HCT116 (cell line): ENCODE data around the gene PDSS2. TPM values are rescaled to one million over a fixed set of nuclear protein-coding genes. Genes with fewer than 3 reads are reported as not detected.
"Not testable (repeated sequence)": the region's sequence is repeated elsewhere in the genome, so short reads cannot be mapped to it uniquely, and the experiment has no call there.

Source experiments
- ATAC-seq: fragments of 200-7000 bp; cut with Tn5 transposase; 2 replicates; pipeline ENCODE4 v1.9.1; 2020; ENCODE audit warnings: mild to moderate bottlenecking, moderate library complexity
- BruUV-seq: library from RNA; stranded (reverse); fragments of 400-500 nt; replicated peaks from 2 replicates; lab custom pipeline; 2021; lab: Mats Ljungman, UMichigan
- CTCF ChIA-PET: fragments of 300-600 bp; sonication (Branson Sonifier 250); formaldehyde crosslinking; loops from one replicate; lab custom pipeline; 2021; ENCODE audit warnings: antibody characterized with exemption; lab: Charles Lee
- POLR2A ChIA-PET: fragments of 300-600, 350-600 bp; sonication (Branson Sonifier 250); formaldehyde crosslinking; loops from one replicate; lab custom pipeline; 2021; ENCODE audit warnings: antibody characterized with exemption; lab: Charles Lee
- RAD21 ChIA-PET, 2 experiments: fragments of 300-600 bp; sonication (Branson Sonifier 250); formaldehyde crosslinking; loops; one replicate each; lab custom pipeline; 2023; ENCODE audit warnings: low total read pairs in 2 of 2; ENCODE audit not compliant: uncharacterized antibody in 2 of 2, unreplicated experiment in 2 of 2, low non-redundant PET in 1 of 2; lab: Charles Lee
- DNase-seq: peaks from one replicate; pipeline ENCODE4 v3.0.0-alpha.2; 2010; ENCODE audit warnings: low read depth, low spot score
- H2AFZ ChIP-seq: fragments of 200-600 bp; shearing (Covaris generic), sonication (generic); 2 replicates; pipeline ENCODE4 v1.6.1; 2017; ENCODE audit warnings: low read depth, mixed run types, mixed read lengths, antibody characterized with exemption, low read length; ENCODE audit not compliant: poor library complexity, severe bottlenecking
- H3K27ac ChIP-seq: 2 replicates; pipeline ENCODE4 v1.5.1; 2012; ENCODE audit warnings: low read depth, low read length
- H3K27me3 ChIP-seq: fragments of 200-600 bp; sonication (generic); 2 replicates; pipeline ENCODE4 v1.6.1; 2016; ENCODE audit warnings: mixed run types, low read length, mixed read lengths; ENCODE audit not compliant: insufficient read depth
- H3K36me3 ChIP-seq, 2 experiments: fragments of 200-500 bp in 1 of 2; fragments of 200-600 bp in 1 of 2; sonication (Bioruptor generic) in 1 of 2; sonication (generic) in 1 of 2; 2 replicates each; pipeline versions ENCODE4 v1.5.1 to v1.6.1; 2014 to 2016; ENCODE audit warnings: low read length in 2 of 2, inconsistent platforms in 1 of 2, mixed read lengths in 1 of 2, mixed run types in 1 of 2; ENCODE audit not compliant: insufficient read depth in 2 of 2, control insufficient read depth in 1 of 2
- H3K4me1 ChIP-seq, 2 experiments: fragments of 200-600 bp in 1 of 2; sonication (generic) in 1 of 2; 2 replicates each; pipeline versions ENCODE4 v1.5.1 to v1.6.1; 2012 to 2017; ENCODE audit warnings: low read length in 2 of 2, inconsistent platforms in 1 of 2, mild to moderate bottlenecking in 1 of 2, mixed read lengths in 1 of 2, mixed run types in 1 of 2, moderate library complexity in 1 of 2; ENCODE audit not compliant: insufficient read depth in 2 of 2, control insufficient read depth in 1 of 2
- H3K4me2 ChIP-seq: fragments of 200-600 bp; sonication (generic); 2 replicates; pipeline ENCODE4 v1.6.1; 2017; ENCODE audit warnings: mixed run types, low read length, mixed read lengths
- H3K4me3 ChIP-seq, 2 experiments: fragments of 200-600 bp in 1 of 2; sonication (generic) in 1 of 2; replicated peaks in 1 of 2; 2 replicates each; pipeline ENCODE4 v1.5.1; 2011 to 2016; ENCODE audit warnings: low read length in 2 of 2, control low read depth in 1 of 2, low read depth in 1 of 2, mild to moderate bottlenecking in 1 of 2, mixed read lengths in 1 of 2, mixed run types in 1 of 2
- H3K79me2 ChIP-seq: fragments of 200-600 bp; sonication (generic); 2 replicates; pipeline ENCODE4 v1.6.1; 2017; ENCODE audit warnings: mild to moderate bottlenecking, mixed run types, low read length, moderate library complexity, mixed read lengths; ENCODE audit not compliant: insufficient read depth
- H3K9ac ChIP-seq: fragments of 200-600 bp; sonication (generic); 2 replicates; pipeline ENCODE4 v1.6.1; 2016; ENCODE audit warnings: low read length, mixed read lengths
- H3K9me2 ChIP-seq: fragments of 200-600 bp; sonication (generic), shearing (Covaris generic); 2 replicates; pipeline ENCODE4 v1.6.1; 2017; ENCODE audit warnings: mixed run types, mild to moderate bottlenecking, moderate library complexity; ENCODE audit not compliant: insufficient read depth
- H3K9me3 ChIP-seq, 2 experiments: fragments of 200-500 bp in 1 of 2; fragments of 200-600 bp in 1 of 2; sonication (Bioruptor generic) in 1 of 2; sonication (generic) in 1 of 2; 2 replicates each; pipeline ENCODE4 v1.6.1; 2014 to 2017; ENCODE audit warnings: low read length in 2 of 2, mixed read lengths in 2 of 2, inconsistent platforms in 1 of 2, low read depth in 1 of 2, mild to moderate bottlenecking in 1 of 2, mixed run types in 1 of 2, moderate library complexity in 1 of 2; ENCODE audit not compliant: control insufficient read depth in 1 of 2, insufficient read depth in 1 of 2
- H4K20me1 ChIP-seq: fragments of 200-600 bp; sonication (generic), shearing (Covaris generic); 2 replicates; pipeline ENCODE4 v1.6.1; 2017; ENCODE audit warnings: mixed run types, mild to moderate bottlenecking, moderate library complexity; ENCODE audit not compliant: insufficient read depth
- POLR2AphosphoS5 ChIP-seq: IDR thresholded peaks from 2 replicates; pipeline ENCODE4 v1.6.1; 2011; ENCODE audit warnings: mild to moderate bottlenecking, low read depth, low read length, moderate library complexity
- RAD21 ChIP-seq: IDR thresholded peaks from 2 replicates; pipeline ENCODE4 v1.6.1; 2012; ENCODE audit warnings: low read depth, mild to moderate bottlenecking
- SP1 ChIP-seq: IDR thresholded peaks from 2 replicates; pipeline ENCODE4 v1.6.1; 2012; ENCODE audit warnings: low read depth
- SRF ChIP-seq: IDR thresholded peaks from 2 replicates; pipeline ENCODE4 v1.6.1; 2012; ENCODE audit warnings: low read depth
- intact Hi-C: fragments of 100-400 bp; cut with micrococcal nuclease; formaldehyde crosslinking; loops from 2 replicates; pipeline ENCODE4 v1.10.0; 2022
- total RNA-seq: library from RNA; stranded (reverse); gene quantifications from one replicate; pipeline ENCODE4 v1.2.1, GENCODE V29; 2021; ENCODE audit not compliant: unreplicated experiment
- TF ChIP-seq, protein P1 (sequence below): IDR thresholded peaks from 2 replicates; pipeline ENCODE4 v1.6.1; 2012; ENCODE audit warnings: low read depth
- TF ChIP-seq, protein P2 (sequence below): IDR thresholded peaks from 2 replicates; pipeline ENCODE4 v1.6.1; 2011; ENCODE audit warnings: mild to moderate bottlenecking, low read length, moderate library complexity; ENCODE audit not compliant: insufficient replicate concordance; ENCODE audit errors: extremely low read depth
- TF ChIP-seq, protein P3 (sequence below), 3 experiments: fragments of 200-600 bp in 1 of 3; sonication (generic) in 1 of 3; IDR thresholded peaks in 2 of 3; conservative IDR thresholded peaks in 1 of 3; 2 replicates each; pipeline ENCODE4 v1.5.1; 2012 to 2017; ENCODE audit warnings: low read depth in 2 of 3, low read length in 2 of 3, antibody characterized with exemption in 1 of 3, borderline replicate concordance in 1 of 3, control low read depth in 1 of 3, mild to moderate bottlenecking in 1 of 3, mixed read lengths in 1 of 3, mixed run types in 1 of 3, moderate library complexity in 1 of 3; ENCODE audit not compliant: insufficient read depth in 1 of 3

Gene PDSS2
- total RNA-seq, 1 experiment from 2014 or later = 12.2 TPM

DNA sequence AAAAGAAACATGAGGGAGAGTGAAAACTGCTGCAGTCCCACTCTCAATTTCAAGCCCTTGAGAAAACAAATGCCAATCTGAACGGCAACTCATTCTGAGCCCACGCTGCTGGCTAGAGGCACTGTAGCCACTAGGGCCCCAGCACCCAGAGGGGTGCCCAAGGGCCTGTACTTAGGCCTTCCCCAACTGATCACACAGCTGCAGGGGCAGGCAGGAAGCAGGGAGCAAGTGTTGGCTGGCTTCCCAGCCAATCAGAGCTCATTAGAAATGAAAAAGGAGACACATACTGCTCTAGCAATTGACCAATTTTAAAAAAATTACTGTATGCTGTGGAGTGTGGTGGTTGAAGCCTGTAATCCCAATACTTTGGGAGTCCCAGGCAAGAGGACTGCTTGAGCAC is 340.4 kb downstream of the PDSS2 start:
- ChIA-PET CTCF (no interaction called here), RAD21 (no interaction called here), POLR2A (no interaction called here)
- DNase-seq (no peak), ATAC-seq (no peak)
- TF ChIP-seq POLR2AphosphoS5 (no peak), SRF (no peak), SP1 (no peak), RAD21 (no peak)
- TF ChIP-seq, protein P1, sequence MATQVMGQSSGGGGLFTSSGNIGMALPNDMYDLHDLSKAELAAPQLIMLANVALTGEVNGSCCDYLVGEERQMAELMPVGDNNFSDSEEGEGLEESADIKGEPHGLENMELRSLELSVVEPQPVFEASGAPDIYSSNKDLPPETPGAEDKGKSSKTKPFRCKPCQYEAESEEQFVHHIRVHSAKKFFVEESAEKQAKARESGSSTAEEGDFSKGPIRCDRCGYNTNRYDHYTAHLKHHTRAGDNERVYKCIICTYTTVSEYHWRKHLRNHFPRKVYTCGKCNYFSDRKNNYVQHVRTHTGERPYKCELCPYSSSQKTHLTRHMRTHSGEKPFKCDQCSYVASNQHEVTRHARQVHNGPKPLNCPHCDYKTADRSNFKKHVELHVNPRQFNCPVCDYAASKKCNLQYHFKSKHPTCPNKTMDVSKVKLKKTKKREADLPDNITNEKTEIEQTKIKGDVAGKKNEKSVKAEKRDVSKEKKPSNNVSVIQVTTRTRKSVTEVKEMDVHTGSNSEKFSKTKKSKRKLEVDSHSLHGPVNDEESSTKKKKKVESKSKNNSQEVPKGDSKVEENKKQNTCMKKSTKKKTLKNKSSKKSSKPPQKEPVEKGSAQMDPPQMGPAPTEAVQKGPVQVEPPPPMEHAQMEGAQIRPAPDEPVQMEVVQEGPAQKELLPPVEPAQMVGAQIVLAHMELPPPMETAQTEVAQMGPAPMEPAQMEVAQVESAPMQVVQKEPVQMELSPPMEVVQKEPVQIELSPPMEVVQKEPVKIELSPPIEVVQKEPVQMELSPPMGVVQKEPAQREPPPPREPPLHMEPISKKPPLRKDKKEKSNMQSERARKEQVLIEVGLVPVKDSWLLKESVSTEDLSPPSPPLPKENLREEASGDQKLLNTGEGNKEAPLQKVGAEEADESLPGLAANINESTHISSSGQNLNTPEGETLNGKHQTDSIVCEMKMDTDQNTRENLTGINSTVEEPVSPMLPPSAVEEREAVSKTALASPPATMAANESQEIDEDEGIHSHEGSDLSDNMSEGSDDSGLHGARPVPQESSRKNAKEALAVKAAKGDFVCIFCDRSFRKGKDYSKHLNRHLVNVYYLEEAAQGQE = no peak
- TF ChIP-seq, protein P2, sequence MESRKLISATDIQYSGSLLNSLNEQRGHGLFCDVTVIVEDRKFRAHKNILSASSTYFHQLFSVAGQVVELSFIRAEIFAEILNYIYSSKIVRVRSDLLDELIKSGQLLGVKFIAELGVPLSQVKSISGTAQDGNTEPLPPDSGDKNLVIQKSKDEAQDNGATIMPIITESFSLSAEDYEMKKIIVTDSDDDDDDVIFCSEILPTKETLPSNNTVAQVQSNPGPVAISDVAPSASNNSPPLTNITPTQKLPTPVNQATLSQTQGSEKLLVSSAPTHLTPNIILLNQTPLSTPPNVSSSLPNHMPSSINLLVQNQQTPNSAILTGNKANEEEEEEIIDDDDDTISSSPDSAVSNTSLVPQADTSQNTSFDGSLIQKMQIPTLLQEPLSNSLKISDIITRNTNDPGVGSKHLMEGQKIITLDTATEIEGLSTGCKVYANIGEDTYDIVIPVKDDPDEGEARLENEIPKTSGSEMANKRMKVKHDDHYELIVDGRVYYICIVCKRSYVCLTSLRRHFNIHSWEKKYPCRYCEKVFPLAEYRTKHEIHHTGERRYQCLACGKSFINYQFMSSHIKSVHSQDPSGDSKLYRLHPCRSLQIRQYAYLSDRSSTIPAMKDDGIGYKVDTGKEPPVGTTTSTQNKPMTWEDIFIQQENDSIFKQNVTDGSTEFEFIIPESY = no peak
- TF ChIP-seq, protein P3, sequence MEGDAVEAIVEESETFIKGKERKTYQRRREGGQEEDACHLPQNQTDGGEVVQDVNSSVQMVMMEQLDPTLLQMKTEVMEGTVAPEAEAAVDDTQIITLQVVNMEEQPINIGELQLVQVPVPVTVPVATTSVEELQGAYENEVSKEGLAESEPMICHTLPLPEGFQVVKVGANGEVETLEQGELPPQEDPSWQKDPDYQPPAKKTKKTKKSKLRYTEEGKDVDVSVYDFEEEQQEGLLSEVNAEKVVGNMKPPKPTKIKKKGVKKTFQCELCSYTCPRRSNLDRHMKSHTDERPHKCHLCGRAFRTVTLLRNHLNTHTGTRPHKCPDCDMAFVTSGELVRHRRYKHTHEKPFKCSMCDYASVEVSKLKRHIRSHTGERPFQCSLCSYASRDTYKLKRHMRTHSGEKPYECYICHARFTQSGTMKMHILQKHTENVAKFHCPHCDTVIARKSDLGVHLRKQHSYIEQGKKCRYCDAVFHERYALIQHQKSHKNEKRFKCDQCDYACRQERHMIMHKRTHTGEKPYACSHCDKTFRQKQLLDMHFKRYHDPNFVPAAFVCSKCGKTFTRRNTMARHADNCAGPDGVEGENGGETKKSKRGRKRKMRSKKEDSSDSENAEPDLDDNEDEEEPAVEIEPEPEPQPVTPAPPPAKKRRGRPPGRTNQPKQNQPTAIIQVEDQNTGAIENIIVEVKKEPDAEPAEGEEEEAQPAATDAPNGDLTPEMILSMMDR (IDR thresholded peaks at IDR 0.05 in 2 of 3, conservative IDR thresholded peaks at IDR 0.05 in 1 of 3; ENCODE audit: borderline replicate concordance in 1 of 3, insufficient read depth in 1 of 3, low read depth in 2 of 3, low read length in 2 of 3) = no peak
- Histone ChIP-seq H2AFZ (peak overlapping the region; percentile 56), H3K4me2 (peak overlapping the region; percentile 50), H3K9me2 (no peaks in the 10 kb centered on the region), H3K4me1 (peaks cover 14 to 24% of the 10 kb centered on the region in 2 experiments; a peak in 3 of 4 replicates), H4K20me1 (no peaks in the 10 kb centered on the region), H3K9ac (no peak overlapping the region), H3K27me3 (no peaks in the 10 kb centered on the region), H3K9me3 (no peaks in the 10 kb centered on the region), H3K27ac (no peak overlapping the region), H3K4me3 (no peak overlapping the region), H3K36me3 (no peaks in the 10 kb centered on the region), H3K79me2 (no peaks in the 10 kb centered on the region)
- no TSS peak for BruUV-seq
- intact Hi-C loops = no loop called here

DNA sequence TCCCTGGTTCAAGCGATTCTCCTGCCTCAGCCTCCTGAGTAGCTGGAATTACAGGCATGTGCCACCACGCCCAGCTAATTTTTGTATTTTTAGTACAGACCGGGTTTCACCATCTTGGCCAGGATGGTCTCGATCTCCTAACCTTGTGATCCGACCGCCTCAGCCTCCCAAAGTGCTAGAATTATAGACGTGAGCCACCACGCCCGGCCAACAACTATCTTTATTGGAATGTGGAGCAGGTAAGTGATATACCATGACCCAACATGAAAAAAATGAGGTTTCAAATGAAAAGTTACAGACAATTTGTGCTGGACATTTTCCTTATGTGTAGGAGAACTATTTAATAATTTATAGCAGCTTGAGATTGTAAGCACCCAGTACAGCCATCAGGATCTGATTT is 340.8 kb downstream of the PDSS2 start:
- H3K4me3 ChIP-seq, H3K79me2 ChIP-seq, DNase-seq, H3K9me3 ChIP-seq, BruUV-seq, POLR2A ChIA-PET, intact Hi-C loops, H3K9me2 ChIP-seq, CTCF ChIA-PET, ATAC-seq, H4K20me1 ChIP-seq, H3K27ac ChIP-seq, H3K9ac ChIP-seq, H3K27me3 ChIP-seq, RAD21 ChIA-PET, H3K36me3 ChIP-seq: not testable (repeated sequence)
- Histone ChIP-seq H3K4me2 (peak overlapping the region; percentile 50), H3K4me1 (peaks cover 18 to 29% of the 10 kb centered on the region in 2 experiments; a peak in 3 of 4 replicates), H2AFZ (peak overlapping the region; percentile 56)
